IMR-90 (cell line): Measurements from ENCODE around the gene TTLL8. TPM values are rescaled to one million over a fixed set of nuclear protein-coding genes. Genes with fewer than 3 reads are reported as not detected.

Source experiments
- ATAC-seq: fragments of 200-7000 bp; cut with Tn5 transposase; 2 replicates; pipeline ENCODE4 v1.9.1; 2020; ENCODE audit warnings: low read depth, mild to moderate bottlenecking, moderate library complexity
- BruUV-seq: library from RNA; stranded (reverse); fragments of 400-500 nt; replicated peaks from 2 replicates; lab custom pipeline; 2021; lab: Mats Ljungman, UMichigan
- CTCF ChIA-PET: fragments of 300-600 bp; formaldehyde crosslinking; extraction: SDS; loops from one replicate; lab custom pipeline; 2021; ENCODE audit warnings: antibody characterized with exemption; lab: Yijun Ruan, JAX
- POLR2A ChIA-PET: fragments of 300-600 bp; sonication (Branson Sonifier 250); formaldehyde crosslinking; loops from one replicate; lab custom pipeline; 2022; ENCODE audit warnings: antibody characterized with exemption; ENCODE audit not compliant: unreplicated experiment; lab: Charles Lee
- DNase-seq: peaks from one replicate; pipeline ENCODE4 v3.0.0; 2013
- H2AFZ ChIP-seq: replicated peaks from 2 replicates; pipeline ENCODE3; 2013; ENCODE audit warnings: low read length, mild to moderate bottlenecking; ENCODE audit not compliant: poor library complexity
- H2AK5ac ChIP-seq: 2 replicates; pipeline ENCODE4 v1.6.1; 2013; ENCODE audit warnings: low read depth, low read length, inconsistent platforms
- H2AK9ac ChIP-seq: replicated peaks from 2 replicates; pipeline ENCODE3; 2013; ENCODE audit warnings: mild to moderate bottlenecking, low read depth, low read length, moderate library complexity; ENCODE audit not compliant: poor library complexity
- H2BK120ac ChIP-seq: 2 replicates; pipeline ENCODE4 v1.6.1; 2013; ENCODE audit warnings: low read depth, low read length, inconsistent platforms
- H2BK15ac ChIP-seq: 3 replicates; pipeline ENCODE4 v1.6.1; 2013; ENCODE audit warnings: low read depth, low read length, inconsistent platforms
- H2BK20ac ChIP-seq: 2 replicates; pipeline ENCODE4 v1.6.1; 2013; ENCODE audit warnings: low read depth, mild to moderate bottlenecking, inconsistent platforms, low read length, moderate library complexity
- H2BK5ac ChIP-seq: 2 replicates; pipeline ENCODE4 v1.6.1; 2013; ENCODE audit warnings: mild to moderate bottlenecking, low read depth, low read length, inconsistent platforms; ENCODE audit not compliant: poor library complexity, severe bottlenecking
- H3K14ac ChIP-seq: replicated peaks from 2 replicates; pipeline ENCODE4 v1.6.1; 2013; ENCODE audit warnings: low read depth, low read length, inconsistent platforms
- H3K18ac ChIP-seq: 2 replicates; pipeline ENCODE4 v1.6.1; 2013; ENCODE audit warnings: low read depth, low read length, control low read depth
- H3K23ac ChIP-seq: 2 replicates; pipeline ENCODE4 v1.6.1; 2013; ENCODE audit warnings: low read depth, low read length, inconsistent platforms
- H3K27ac ChIP-seq: 2 replicates; pipeline ENCODE4 v1.5.1; 2013; ENCODE audit warnings: mild to moderate bottlenecking, control low read depth, low read length; ENCODE audit not compliant: insufficient read depth
- H3K27me3 ChIP-seq: 2 replicates; pipeline ENCODE4 v1.6.1; 2013; ENCODE audit warnings: low read length; ENCODE audit not compliant: control insufficient read depth, insufficient read depth
- H3K36me3 ChIP-seq: 2 replicates; pipeline ENCODE4 v1.6.1; 2013; ENCODE audit warnings: low read length, mixed read lengths; ENCODE audit not compliant: control insufficient read depth, insufficient read depth
- H3K4ac ChIP-seq: 2 replicates; pipeline ENCODE4 v1.6.1; 2013; ENCODE audit warnings: low read depth, low read length, inconsistent platforms
- H3K4me1 ChIP-seq: 2 replicates; pipeline ENCODE4 v1.6.1; 2013; ENCODE audit warnings: low read length, mixed read lengths; ENCODE audit not compliant: control insufficient read depth, insufficient read depth
- H3K4me2 ChIP-seq: 2 replicates; pipeline ENCODE4 v1.6.1; 2013; ENCODE audit warnings: low read depth, mild to moderate bottlenecking, control low read depth, low read length, moderate library complexity
- H3K4me3 ChIP-seq: 2 replicates; pipeline ENCODE4 v1.5.1; 2013; ENCODE audit warnings: low read depth, mild to moderate bottlenecking, control low read depth, low read length, moderate library complexity; ENCODE audit not compliant: insufficient read depth
- H3K56ac ChIP-seq: 2 replicates; pipeline ENCODE4 v1.6.1; 2013; ENCODE audit warnings: low read length, inconsistent platforms; ENCODE audit not compliant: insufficient read depth; ENCODE audit errors: extremely low read depth
- H3K79me1 ChIP-seq, 2 experiments: 2 replicates each; pipeline ENCODE4 v1.6.1; 2013; ENCODE audit warnings: low read length in 2 of 2, inconsistent platforms in 1 of 2, low read depth in 1 of 2
- H3K9ac ChIP-seq: 2 replicates; pipeline ENCODE4 v1.6.1; 2013; ENCODE audit warnings: low read depth, low read length, control low read depth
- H3K9me1 ChIP-seq: 2 replicates; pipeline ENCODE4 v1.6.1; 2013; ENCODE audit warnings: low read length, inconsistent platforms; ENCODE audit not compliant: insufficient read depth
- H3K9me3 ChIP-seq: 2 replicates; pipeline ENCODE4 v1.6.1; 2013; ENCODE audit warnings: low read length; ENCODE audit not compliant: control insufficient read depth, insufficient read depth
- H4K20me1 ChIP-seq: 2 replicates; pipeline ENCODE4 v1.6.1; 2013; ENCODE audit warnings: low read length, inconsistent platforms; ENCODE audit not compliant: insufficient read depth
- H4K5ac ChIP-seq: 2 replicates; pipeline ENCODE4 v1.6.1; 2013; ENCODE audit warnings: mild to moderate bottlenecking, low read depth, low read length, control low read depth
- H4K8ac ChIP-seq, 2 experiments: 2 replicates each; pipeline ENCODE4 v1.6.1; 2013; ENCODE audit warnings: low read depth in 2 of 2, low read length in 2 of 2, control low read depth in 1 of 2, inconsistent platforms in 1 of 2
- H4K91ac ChIP-seq: 2 replicates; pipeline ENCODE4 v1.6.1; 2013; ENCODE audit warnings: low read depth, low read length, inconsistent platforms; ENCODE audit not compliant: insufficient read depth
- BHLHE40 ChIP-seq: fragments of 150-350 bp; IDR thresholded peaks from 2 replicates; pipeline ENCODE4 v1.6.1; 2016; ENCODE audit warnings: mild to moderate bottlenecking, low read depth, low read length
- CEBPB ChIP-seq: IDR thresholded peaks from 2 replicates; pipeline ENCODE4 v1.6.1; 2012; ENCODE audit warnings: low read depth, low read length, improper control_type of control experiment
- CHD1 ChIP-seq: IDR thresholded peaks from 2 replicates; pipeline ENCODE4 v1.6.1; 2012; ENCODE audit warnings: low read depth, low read length, improper control_type of control experiment
- FOS ChIP-seq: fragments of 150-350 bp; IDR thresholded peaks from 2 replicates; pipeline ENCODE4 v1.6.1; 2016; ENCODE audit warnings: low read depth, low read length
- MAZ ChIP-seq: IDR thresholded peaks from 2 replicates; pipeline ENCODE4 v1.6.1; 2012; ENCODE audit warnings: low read depth, mild to moderate bottlenecking, low read length, improper control_type of control experiment, moderate library complexity, borderline replicate concordance
- MXI1 ChIP-seq: IDR thresholded peaks from 2 replicates; pipeline ENCODE4 v1.6.1; 2012; ENCODE audit warnings: low read depth, mild to moderate bottlenecking, low read length, moderate library complexity, borderline replicate concordance
- NFE2L2 ChIP-seq: fragments of 150-350 bp; IDR thresholded peaks from 2 replicates; pipeline ENCODE4 v1.6.1; 2016; ENCODE audit warnings: low read depth, mild to moderate bottlenecking, low read length
- RAD21 ChIP-seq: IDR thresholded peaks from 2 replicates; pipeline ENCODE4 v1.6.1; 2012; ENCODE audit warnings: low read length, improper control_type of control experiment
- RCOR1 ChIP-seq: IDR thresholded peaks from 2 replicates; pipeline ENCODE4 v1.6.1; 2012; ENCODE audit warnings: mild to moderate bottlenecking, low read length, improper control_type of control experiment; ENCODE audit not compliant: insufficient replicate concordance
- RFX5 ChIP-seq: IDR thresholded peaks from 2 replicates; pipeline ENCODE4 v1.8.0; 2012; ENCODE audit warnings: low read depth, mild to moderate bottlenecking, low read length, moderate library complexity
- SMC3 ChIP-seq: fragments of 150-350 bp; IDR thresholded peaks from 2 replicates; pipeline ENCODE4 v1.6.1; 2016; ENCODE audit warnings: low read depth, mild to moderate bottlenecking, antibody characterized with exemption, low read length, moderate library complexity
- USF2 ChIP-seq: fragments of 150-350 bp; IDR thresholded peaks from 2 replicates; pipeline ENCODE4 v1.6.1; 2017; ENCODE audit warnings: mild to moderate bottlenecking, antibody characterized with exemption, low read length, low read depth
- WGBS, 2 experiments: methylation state at CpG; one replicate each; pipeline versions ENCODE4 v1.1.5 to v1.1.7; 2013; ENCODE audit warnings: missing lambda C conversion rate in 2 of 2; ENCODE audit not compliant: insufficient read length in 1 of 2; ENCODE audit errors: extremely low coverage in 2 of 2; 5-methylcytosine and 5-hydroxymethylcytosine counted together
- dilution Hi-C: fragments of 300-500 bp; cut with HindIII; formaldehyde crosslinking; loops from one replicate; pipeline ENCODE4 v1.14.3; 2018; ENCODE audit warnings: low sequenced_read_pairs; ENCODE audit not compliant: unreplicated experiment
- in situ Hi-C: fragments of 300-500 bp; cut with MboI; formaldehyde crosslinking; loops from 3 replicates; pipeline ENCODE4 v1.14.3; 2019; ENCODE audit warnings: low sequenced_read_pairs, inconsistent platforms, mixed read lengths
- intact Hi-C: fragments of 100-400 bp; cut with micrococcal nuclease; formaldehyde crosslinking; loops from 2 replicates; pipeline ENCODE4 v1.10.0; 2022
- polyA plus RNA-seq, 3 experiments: library from polyadenylated mRNA; depleted of rRNA; stranded (reverse); fragments of >200 nt; gene quantifications; 2 replicates each; pipeline ENCODE4 v1.2.3, GENCODE V29; 2012; ENCODE audit warnings: low replicate concordance in 1 of 3
- total RNA-seq: library from RNA; depleted of rRNA; stranded (reverse); fragments of >200 nt; gene quantifications from 2 replicates; pipeline ENCODE4 v1.2.3, GENCODE V29; 2012
- TF ChIP-seq, protein P1 (sequence below): conservative IDR thresholded peaks from 2 replicates; pipeline ENCODE4 v1.5.1; 2012; ENCODE audit warnings: mild to moderate bottlenecking, low read depth, low read length, improper control_type of control experiment
- TF ChIP-seq, protein P2 (sequence below): fragments of 150-350 bp; IDR thresholded peaks from 2 replicates; pipeline ENCODE4 v1.6.1; 2016; ENCODE audit warnings: low read depth, mild to moderate bottlenecking, low read length, moderate library complexity, borderline replicate concordance

The TTLL8 gene
- total and polyA plus RNA-seq, 2 of the 4 experiments (the other 2 are of a cell fraction): not detected

DNA sequence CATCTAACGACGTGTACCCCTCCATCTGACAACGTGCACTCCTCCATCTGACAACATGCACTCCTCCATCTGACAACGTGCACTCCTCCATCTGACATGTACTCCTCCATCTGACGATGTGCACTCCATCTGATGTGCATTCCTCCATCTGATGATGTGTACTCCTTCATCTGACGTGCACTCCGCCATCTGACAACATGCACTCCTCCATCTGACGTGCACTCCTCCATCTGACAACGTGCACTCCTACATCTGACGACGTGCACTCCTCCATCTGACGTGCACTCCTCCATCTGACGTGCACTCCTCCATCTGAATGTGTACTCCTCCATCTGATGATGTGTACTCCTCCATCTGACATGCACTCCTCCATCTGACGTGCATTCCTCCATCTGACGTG, 37.5 kb downstream of the TTLL8 start:
- Histone ChIP-seq H4K20me1 (no peaks in the 10 kb centered on the region), H3K36me3 (no peaks in the 10 kb centered on the region), H3K9me1 (0 out of 2 replicates have a peak, but pooled peaks cover 5% of the 10 kb centered on the region), H3K4me1 (0 out of 2 replicates have a peak, but pooled peaks cover 4% of the 10 kb centered on the region), H3K9ac (no peak overlapping the region), H2BK5ac (no peak overlapping the region), H2AK9ac (no peak overlapping the region), H2AK5ac (no peak overlapping the region), H3K56ac (no peak overlapping the region), H3K27me3 (peaks cover 40% of the 10 kb centered on the region), H4K5ac (no peak overlapping the region), H3K79me1 (no peaks in the 10 kb centered on the region), H2BK120ac (no peak overlapping the region), H3K4me3 (no peak overlapping the region), H2BK20ac (no peak overlapping the region), H3K4me2 (no peak overlapping the region), H3K18ac (no peak overlapping the region), H3K27ac (no peak overlapping the region), H3K9me3 (peaks cover 4% of the 10 kb centered on the region; the same call in 1 of the 2 replicates), H3K23ac (no peak overlapping the region), H3K14ac (no peak overlapping the region), H2AFZ (no peak overlapping the region), H4K91ac (no peak overlapping the region), H3K4ac (no peak overlapping the region), H4K8ac (no peak overlapping the region), H2BK15ac (no peak overlapping the region)
- DNase-seq (no peak), ATAC-seq (no peak)
- intact Hi-C loops: no loop called here
- ChIA-PET CTCF (no interaction called here), POLR2A (no interaction called here)
- no TSS peak for BruUV-seq
- TF ChIP-seq RFX5 (no peak), CEBPB (no peak), RAD21 (no peak), MAZ (no peak), MXI1 (no peak), FOS (no peak), USF2 (no peak), CHD1 (no peak), NFE2L2 (no peak), BHLHE40 (no peak), RCOR1 (no peak), SMC3 (no peak)
- TF ChIP-seq, protein P1, sequence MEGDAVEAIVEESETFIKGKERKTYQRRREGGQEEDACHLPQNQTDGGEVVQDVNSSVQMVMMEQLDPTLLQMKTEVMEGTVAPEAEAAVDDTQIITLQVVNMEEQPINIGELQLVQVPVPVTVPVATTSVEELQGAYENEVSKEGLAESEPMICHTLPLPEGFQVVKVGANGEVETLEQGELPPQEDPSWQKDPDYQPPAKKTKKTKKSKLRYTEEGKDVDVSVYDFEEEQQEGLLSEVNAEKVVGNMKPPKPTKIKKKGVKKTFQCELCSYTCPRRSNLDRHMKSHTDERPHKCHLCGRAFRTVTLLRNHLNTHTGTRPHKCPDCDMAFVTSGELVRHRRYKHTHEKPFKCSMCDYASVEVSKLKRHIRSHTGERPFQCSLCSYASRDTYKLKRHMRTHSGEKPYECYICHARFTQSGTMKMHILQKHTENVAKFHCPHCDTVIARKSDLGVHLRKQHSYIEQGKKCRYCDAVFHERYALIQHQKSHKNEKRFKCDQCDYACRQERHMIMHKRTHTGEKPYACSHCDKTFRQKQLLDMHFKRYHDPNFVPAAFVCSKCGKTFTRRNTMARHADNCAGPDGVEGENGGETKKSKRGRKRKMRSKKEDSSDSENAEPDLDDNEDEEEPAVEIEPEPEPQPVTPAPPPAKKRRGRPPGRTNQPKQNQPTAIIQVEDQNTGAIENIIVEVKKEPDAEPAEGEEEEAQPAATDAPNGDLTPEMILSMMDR: no peak
- TF ChIP-seq, protein P2, sequence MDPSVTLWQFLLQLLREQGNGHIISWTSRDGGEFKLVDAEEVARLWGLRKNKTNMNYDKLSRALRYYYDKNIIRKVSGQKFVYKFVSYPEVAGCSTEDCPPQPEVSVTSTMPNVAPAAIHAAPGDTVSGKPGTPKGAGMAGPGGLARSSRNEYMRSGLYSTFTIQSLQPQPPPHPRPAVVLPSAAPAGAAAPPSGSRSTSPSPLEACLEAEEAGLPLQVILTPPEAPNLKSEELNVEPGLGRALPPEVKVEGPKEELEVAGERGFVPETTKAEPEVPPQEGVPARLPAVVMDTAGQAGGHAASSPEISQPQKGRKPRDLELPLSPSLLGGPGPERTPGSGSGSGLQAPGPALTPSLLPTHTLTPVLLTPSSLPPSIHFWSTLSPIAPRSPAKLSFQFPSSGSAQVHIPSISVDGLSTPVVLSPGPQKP: no peak
- 81% methylated on average over 15 of the region's 15 CpGs; no CpG with 5 or more reads in 1 of the 2 experiments for WGBS, 2 experiments
- dilution Hi-C loops: no loop called here
- in situ Hi-C loops: no loop called here
